WTC11 (cell line): ENCODE data around the gene CALML3. TPM values are rescaled to one million over a fixed set of nuclear protein-coding genes. Genes with fewer than 3 reads are reported as not detected.

Experiments used
- ATAC-seq: fragments of 200-7000 bp; cut with Tn5 transposase; 2 replicates; pipeline ENCODE4 v1.10.0; 2021; ENCODE audit warnings: mild to moderate bottlenecking, moderate library complexity
- CTCF ChIA-PET: fragments of 300-600 bp; sonication (Branson Sonifier 250); formaldehyde crosslinking; loops from one replicate; lab custom pipeline; 2021; ENCODE audit warnings: antibody characterized with exemption; lab: Charles Lee
- POLR2A ChIA-PET: fragments of 350-600 bp; sonication (Branson Sonifier 250); formaldehyde crosslinking; loops from one replicate; lab custom pipeline; 2021; ENCODE audit warnings: antibody characterized with exemption; lab: Charles Lee
- DNase-seq: peaks from one replicate; pipeline ENCODE4 v3.0.0; 2021; ENCODE audit warnings: low spot score
- H3K27ac Mint-ChIP-seq: 2 replicates; pipeline ENCODE4 v1.8.0; 2021; ENCODE audit warnings: mixed read lengths
- H3K27me3 Mint-ChIP-seq: 2 replicates; pipeline ENCODE4 v1.8.0; 2021; ENCODE audit warnings: low read depth, mild to moderate bottlenecking, moderate library complexity, mixed read lengths
- H3K36me3 Mint-ChIP-seq: 2 replicates; pipeline ENCODE4 v1.8.0; 2021; ENCODE audit warnings: mixed read lengths
- H3K4me1 Mint-ChIP-seq: 2 replicates; pipeline ENCODE4 v1.8.0; 2022; ENCODE audit warnings: mixed read lengths
- H3K4me3 Mint-ChIP-seq: 2 replicates; pipeline ENCODE4 v1.8.0; 2021; ENCODE audit warnings: mild to moderate bottlenecking, moderate library complexity, mixed read lengths
- H3K9me3 Mint-ChIP-seq: 2 replicates; pipeline ENCODE4 v1.8.0; 2021; ENCODE audit warnings: mixed read lengths
- ATF2 ChIP-seq: sonication (generic); formaldehyde crosslinking; IDR thresholded peaks from 2 replicates; pipeline ENCODE4 v1.8.1; 2022; ENCODE audit warnings: low read depth, missing genetic modification reagents, borderline replicate concordance
- CDX4 ChIP-seq: fragments of 250-450 bp; sonication (Bioruptor Pico); IDR thresholded peaks from 2 replicates; pipeline ENCODE4 v1.9.0; 2021; ENCODE audit warnings: moderate library complexity, mild to moderate bottlenecking, inconsistent platforms, borderline replicate concordance
- E2F4 ChIP-seq: sonication (generic); formaldehyde crosslinking; IDR thresholded peaks from 2 replicates; pipeline ENCODE4 v1.8.1; 2022; ENCODE audit warnings: low read depth, mild to moderate bottlenecking, moderate library complexity, missing genetic modification reagents, borderline replicate concordance
- ETV6 ChIP-seq: sonication (generic); formaldehyde crosslinking; IDR thresholded peaks from 2 replicates; pipeline ENCODE4 v1.8.1; 2022; ENCODE audit warnings: mild to moderate bottlenecking, missing genetic modification reagents
- FOXP4 ChIP-seq: sonication (generic); formaldehyde crosslinking; IDR thresholded peaks from 2 replicates; pipeline ENCODE4 v1.8.0; 2022; ENCODE audit warnings: mild to moderate bottlenecking, missing genetic modification reagents
- HMGXB4 ChIP-seq: sonication (generic); formaldehyde crosslinking; IDR thresholded peaks from 2 replicates; pipeline ENCODE4 v1.8.1; 2023; ENCODE audit warnings: mild to moderate bottlenecking, moderate library complexity, missing genetic modification reagents
- JUN ChIP-seq: sonication (generic); formaldehyde crosslinking; IDR thresholded peaks from 2 replicates; pipeline ENCODE4 v1.8.0; 2023; ENCODE audit warnings: mild to moderate bottlenecking, missing genetic modification reagents
- MLX ChIP-seq: sonication (generic); formaldehyde crosslinking; IDR thresholded peaks from 2 replicates; pipeline ENCODE4 v1.8.1; 2023; ENCODE audit warnings: mild to moderate bottlenecking, missing genetic modification reagents, moderate library complexity
- NFATC4 ChIP-seq: fragments of 250-450 bp; sonication (Bioruptor Pico); IDR thresholded peaks from 2 replicates; pipeline ENCODE4 v1.9.0; 2021; ENCODE audit warnings: mild to moderate bottlenecking
- OVOL2 ChIP-seq: fragments of 250-450 bp; sonication (Bioruptor Pico); IDR thresholded peaks from 2 replicates; pipeline ENCODE4 v1.9.0; 2021; ENCODE audit warnings: mild to moderate bottlenecking, borderline replicate concordance
- RORB ChIP-seq: fragments of 250-450 bp; sonication (Bioruptor Pico); IDR thresholded peaks from 2 replicates; pipeline ENCODE4 v1.9.0; 2021; ENCODE audit warnings: mild to moderate bottlenecking
- ZMAT4 ChIP-seq: fragments of 250-450 bp; sonication (Bioruptor Pico); IDR thresholded peaks from 2 replicates; pipeline ENCODE4 v1.9.0; 2021; ENCODE audit warnings: mild to moderate bottlenecking
- ZNF281 ChIP-seq: sonication (generic); formaldehyde crosslinking; IDR thresholded peaks from 2 replicates; pipeline ENCODE4 v1.8.0; 2023; ENCODE audit warnings: mild to moderate bottlenecking, missing genetic modification reagents
- ZNF396 ChIP-seq: fragments of 250-450 bp; sonication (Bioruptor Pico); IDR thresholded peaks from 2 replicates; pipeline ENCODE4 v1.8.0; 2021; ENCODE audit warnings: mild to moderate bottlenecking, moderate library complexity, borderline replicate concordance
- ZNF416 ChIP-seq: fragments of 250-450 bp; sonication (Bioruptor Pico); IDR thresholded peaks from 2 replicates; pipeline ENCODE4 v1.9.0; 2021; ENCODE audit warnings: mild to moderate bottlenecking, inconsistent platforms
- ZNF423 ChIP-seq: fragments of 250-450 bp; sonication (Bioruptor Pico); IDR thresholded peaks from 2 replicates; pipeline ENCODE4 v2.1.2; 2022; ENCODE audit warnings: mild to moderate bottlenecking, moderate library complexity
- ZNF532 ChIP-seq: fragments of 250-450 bp; sonication (Bioruptor Pico); IDR thresholded peaks from 2 replicates; pipeline ENCODE4 v1.9.0; 2021; ENCODE audit warnings: mild to moderate bottlenecking, borderline replicate concordance
- total RNA-seq: library from RNA; stranded (reverse); gene quantifications from 3 replicates; pipeline ENCODE4 v1.2.3, GENCODE V29; 2021

CALML3 gene
- total RNA-seq, 1 experiment from 2014 or later = not detected

- TF ChIP-seq HMGXB4 (no peak), NFATC4 (CRISPR knock-in tag) (no peak), MLX (CRISPR knock-in tag) (no peak), ETV6 (CRISPR knock-in tag) (no peak), ZNF423 (CRISPR knock-in tag) (no peak), JUN (CRISPR knock-in tag) (no peak), E2F4 (CRISPR knock-in tag) (no peak), ZMAT4 (CRISPR knock-in tag) (no peak), ZNF416 (CRISPR knock-in tag) (no peak), CDX4 (CRISPR knock-in tag) (no peak), RORB (no peak), ZNF281 (CRISPR knock-in tag) (no peak), ZNF532 (CRISPR knock-in tag) (no peak), OVOL2 (CRISPR knock-in tag) (no peak), ZNF396 (CRISPR knock-in tag) (no peak), ATF2 (CRISPR knock-in tag) (no peak), FOXP4 (CRISPR knock-in tag) (no peak)
- TF ChIP-seq, all 79 proteins: peak for 0
- Mint-ChIP-seq H3K4me1 (no peaks in the 10 kb centered on the region), H3K27me3 (no peaks in the 10 kb centered on the region), H3K4me3 (no peak overlapping the region), H3K27ac (no peak overlapping the region), H3K9me3 (no peaks in the 10 kb centered on the region), H3K36me3 (no peaks in the 10 kb centered on the region)
- ChIA-PET CTCF (interaction anchor here (1.9 kb wide), 1 partner anchor 73 kb away, joined by 9 read pairs; no protein-coding TSS in a partner anchor), POLR2A (no interaction called here)
- peak; percentile 1 for DNase-seq
- no peak for ATAC-seq
Observed at GRCh38 chr10:5550250-5550545, 25.4 kb downstream of the CALML3 start.
